GM12892 (cell line): Measurements from ENCODE around the gene ENHO.

ENCODE experiments used
- POLR2A ChIP-seq: IDR thresholded peaks from 2 replicates; pipeline ENCODE4 v1.6.1; 2011; ENCODE audit warnings: low read depth, low read length, control low read depth
- POLR2AphosphoS5 ChIP-seq: IDR thresholded peaks from 2 replicates; pipeline ENCODE4 v1.6.1; 2011; ENCODE audit warnings: low read depth, low read length, control low read depth

DNA sequence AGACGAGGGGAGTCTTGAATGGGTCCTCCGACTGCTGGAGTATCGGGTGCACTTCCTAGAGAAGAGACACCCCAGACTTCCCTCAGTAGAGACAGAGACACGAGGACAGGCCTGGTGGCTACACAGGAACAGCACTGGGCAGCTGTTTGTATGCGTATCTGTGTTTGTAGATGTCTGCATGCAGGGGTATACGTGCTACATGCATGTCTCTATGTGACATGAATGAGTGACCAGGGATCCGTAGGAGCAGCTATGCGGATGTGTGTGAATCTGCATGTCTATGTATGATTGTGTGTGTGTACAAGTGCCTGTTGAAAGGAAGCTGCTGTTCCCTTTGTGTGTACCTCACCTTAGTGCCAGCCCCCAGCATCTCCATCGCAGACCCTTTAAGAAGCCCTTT, 35.6 kb upstream of the ENHO start:
- TF ChIP-seq POLR2A (no peak), POLR2AphosphoS5 (no peak)
